Keratinocyte (primary cell): ENCODE data around the gene TDP1. TPM values are rescaled to one million over a fixed set of nuclear protein-coding genes. Genes with fewer than 3 reads are reported as not detected.

Experiments used
- DNase-seq: peaks from one replicate; pipeline ENCODE4 v3.0.0-alpha.2; 2011; ENCODE audit warnings: low read depth, missing footprints, low spot score
- FAIRE-seq: peaks from 2 replicates; lab custom pipeline; 2011; peaks lifted over from hg19 to GRCh38; lab: Jason Lieb, UNC
- H2AFZ ChIP-seq: 2 replicates; pipeline ENCODE4 v1.6.0; 2012; ENCODE audit warnings: low read length, control low read depth, inconsistent platforms; ENCODE audit not compliant: control insufficient read depth
- H3K27ac ChIP-seq: 2 replicates; pipeline ENCODE4 v1.5.1; 2011; ENCODE audit warnings: low read length; ENCODE audit not compliant: control insufficient read depth, insufficient read depth
- H3K27me3 ChIP-seq: 3 replicates; pipeline ENCODE4 v1.6.0; 2011; ENCODE audit warnings: low read length; ENCODE audit not compliant: control insufficient read depth, insufficient read depth; ENCODE audit errors: extremely low read depth
- H3K36me3 ChIP-seq, 2 experiments: 2 replicates in 1 of 2; 3 replicates in 1 of 2; pipeline ENCODE4 v1.5.1; 2011; ENCODE audit warnings: low read length in 2 of 2, mild to moderate bottlenecking in 1 of 2; ENCODE audit not compliant: control insufficient read depth in 2 of 2, insufficient read depth in 2 of 2; ENCODE audit errors: extremely low read depth in 1 of 2
- H3K4me1 ChIP-seq: 3 replicates; pipeline ENCODE4 v1.5.1; 2011; ENCODE audit warnings: low read length; ENCODE audit not compliant: control insufficient read depth, insufficient read depth; ENCODE audit errors: extremely low read depth
- H3K4me2 ChIP-seq: 3 replicates; pipeline ENCODE4 v1.6.0; 2011; ENCODE audit warnings: low read depth, low read length; ENCODE audit not compliant: control insufficient read depth, insufficient read depth; ENCODE audit errors: extremely low read depth
- H3K4me3 ChIP-seq, 3 experiments: fragments of 200-600 bp in 1 of 3; sonication (generic) in 1 of 3; 2 replicates in 2 of 3; 3 replicates in 1 of 3; pipeline ENCODE4 v1.5.1; 2011 to 2016; ENCODE audit warnings: low read length in 3 of 3, mild to moderate bottlenecking in 3 of 3, control low read depth in 2 of 3, inconsistent platforms in 1 of 3, low read depth in 1 of 3, mixed read lengths in 1 of 3, mixed run types in 1 of 3, moderate library complexity in 1 of 3; ENCODE audit not compliant: control insufficient read depth in 2 of 3, insufficient read depth in 2 of 3; ENCODE audit errors: extremely low read depth in 1 of 3
- H3K79me2 ChIP-seq: 2 replicates; pipeline ENCODE4 v1.6.0; 2012; ENCODE audit warnings: low read length; ENCODE audit not compliant: control insufficient read depth, insufficient read depth
- H3K9ac ChIP-seq: 3 replicates; pipeline ENCODE4 v1.6.0; 2011; ENCODE audit warnings: low read length; ENCODE audit not compliant: control insufficient read depth, insufficient read depth; ENCODE audit errors: extremely low read depth
- H3K9me1 ChIP-seq: 3 replicates; pipeline ENCODE4 v1.6.0; 2011; ENCODE audit warnings: low read length; ENCODE audit not compliant: control insufficient read depth, insufficient read depth; ENCODE audit errors: extremely low read depth
- H3K9me3 ChIP-seq: 2 replicates; pipeline ENCODE4 v1.5.1; 2012; ENCODE audit warnings: low read depth, low read length; ENCODE audit not compliant: control insufficient read depth
- H4K20me1 ChIP-seq: 3 replicates; pipeline ENCODE4 v1.6.0; 2011; ENCODE audit warnings: low read length; ENCODE audit not compliant: control insufficient read depth, insufficient read depth; ENCODE audit errors: extremely low read depth
- EZH2 ChIP-seq: IDR thresholded peaks from one replicate; pipeline ENCODE4 v1.6.1; 2012; ENCODE audit warnings: inconsistent platforms, mild to moderate bottlenecking, low read length, moderate library complexity
- dilution Hi-C: fragments of 300-500 bp; cut with MboI; formaldehyde crosslinking; loops from one replicate; pipeline ENCODE4 v1.7.0; 2020; ENCODE audit warnings: low sequenced_read_pairs; ENCODE audit not compliant: extremely low pct_ligation_motif_present
- polyA plus RNA-seq, 5 experiments: library from polyadenylated mRNA; depleted of rRNA in 3 of 5; stranded (reverse) in 3 of 5; stranded (forward) in 1 of 5; unstranded in 1 of 5; fragments of >200 nt; gene quantifications; 1 replicate in 1 of 5; 2 replicates in 3 of 5; 3 replicates in 1 of 5; pipeline versions ENCODE4 v1.2.1 to v1.2.3, GENCODE V29; 2011 to 2012; ENCODE audit warnings: missing spikeins in 2 of 5, low read depth in 1 of 5, low replicate concordance in 1 of 5
- TF ChIP-seq, protein P1 (sequence below), 3 experiments: IDR thresholded peaks in 1 of 3; conservative IDR thresholded peaks in 1 of 3; optimal IDR thresholded peaks in 1 of 3; 2 replicates in 2 of 3; 3 replicates in 1 of 3; pipeline versions ENCODE3 to v1.5.1; 2011; ENCODE audit warnings: low read length in 3 of 3, mild to moderate bottlenecking in 3 of 3, moderate library complexity in 2 of 3, control low read depth in 1 of 3, inconsistent platforms in 1 of 3; ENCODE audit not compliant: insufficient read depth in 2 of 3; ENCODE audit errors: extremely low read depth in 1 of 3

TDP1 gene
- polyA plus RNA-seq, 1 donor (not counting 4 experiments of a cell fraction or from before 2014, with no cell fraction given): 24.9 TPM

DNA sequence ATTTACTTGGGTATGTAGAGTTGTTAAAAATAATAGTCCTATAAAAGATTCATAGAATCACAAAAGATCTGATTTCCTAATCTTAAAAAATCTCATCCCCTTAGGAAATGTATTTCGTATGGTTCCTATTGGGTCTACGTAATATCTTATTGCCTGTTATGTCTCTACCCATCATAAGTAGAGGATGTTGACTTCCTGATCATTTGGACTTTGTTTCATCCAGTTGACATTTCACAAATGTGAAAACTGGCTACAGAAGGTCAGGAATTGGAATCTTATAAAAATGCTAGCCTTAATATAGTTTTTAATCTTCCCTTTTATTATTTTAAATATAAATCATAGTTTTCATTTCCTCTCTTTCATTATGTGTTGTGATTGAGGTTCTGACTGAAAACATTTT, 45.2 kb downstream of the TDP1 start:
- H3K27me3 ChIP-seq: no peaks in the 10 kb centered on the region
- H3K79me2 ChIP-seq: no peaks in the 10 kb centered on the region
- H3K4me2 ChIP-seq: no peak overlapping the region
- H3K9me1 ChIP-seq: no peaks in the 10 kb centered on the region
- FAIRE-seq (no peak), DNase-seq (no peak)
- H3K9ac ChIP-seq: no peak overlapping the region
- H3K4me3 ChIP-seq: no peak overlapping the region
- H3K36me3 ChIP-seq: peaks cover 13 to 19% of the 10 kb centered on the region in 2 experiments
- no peaks in the 10 kb centered on the region for H3K4me1 ChIP-seq
- H3K9me3 ChIP-seq: no peaks in the 10 kb centered on the region
- TF ChIP-seq EZH2: no peak
- TF ChIP-seq, protein P1, sequence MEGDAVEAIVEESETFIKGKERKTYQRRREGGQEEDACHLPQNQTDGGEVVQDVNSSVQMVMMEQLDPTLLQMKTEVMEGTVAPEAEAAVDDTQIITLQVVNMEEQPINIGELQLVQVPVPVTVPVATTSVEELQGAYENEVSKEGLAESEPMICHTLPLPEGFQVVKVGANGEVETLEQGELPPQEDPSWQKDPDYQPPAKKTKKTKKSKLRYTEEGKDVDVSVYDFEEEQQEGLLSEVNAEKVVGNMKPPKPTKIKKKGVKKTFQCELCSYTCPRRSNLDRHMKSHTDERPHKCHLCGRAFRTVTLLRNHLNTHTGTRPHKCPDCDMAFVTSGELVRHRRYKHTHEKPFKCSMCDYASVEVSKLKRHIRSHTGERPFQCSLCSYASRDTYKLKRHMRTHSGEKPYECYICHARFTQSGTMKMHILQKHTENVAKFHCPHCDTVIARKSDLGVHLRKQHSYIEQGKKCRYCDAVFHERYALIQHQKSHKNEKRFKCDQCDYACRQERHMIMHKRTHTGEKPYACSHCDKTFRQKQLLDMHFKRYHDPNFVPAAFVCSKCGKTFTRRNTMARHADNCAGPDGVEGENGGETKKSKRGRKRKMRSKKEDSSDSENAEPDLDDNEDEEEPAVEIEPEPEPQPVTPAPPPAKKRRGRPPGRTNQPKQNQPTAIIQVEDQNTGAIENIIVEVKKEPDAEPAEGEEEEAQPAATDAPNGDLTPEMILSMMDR (optimal IDR thresholded peaks at IDR 0.05 in 1 of 3, IDR thresholded peaks at IDR 0.05 in 1 of 3, conservative IDR thresholded peaks at IDR 0.05 in 1 of 3; ENCODE audit: extremely low read depth in 1 of 3, insufficient read depth in 2 of 3, low read length in 3 of 3): no peak
- H2AFZ ChIP-seq: no peak overlapping the region
- no peak overlapping the region for H3K27ac ChIP-seq
- dilution Hi-C loops: no loop called here
- no peaks in the 10 kb centered on the region for H4K20me1 ChIP-seq

DNA sequence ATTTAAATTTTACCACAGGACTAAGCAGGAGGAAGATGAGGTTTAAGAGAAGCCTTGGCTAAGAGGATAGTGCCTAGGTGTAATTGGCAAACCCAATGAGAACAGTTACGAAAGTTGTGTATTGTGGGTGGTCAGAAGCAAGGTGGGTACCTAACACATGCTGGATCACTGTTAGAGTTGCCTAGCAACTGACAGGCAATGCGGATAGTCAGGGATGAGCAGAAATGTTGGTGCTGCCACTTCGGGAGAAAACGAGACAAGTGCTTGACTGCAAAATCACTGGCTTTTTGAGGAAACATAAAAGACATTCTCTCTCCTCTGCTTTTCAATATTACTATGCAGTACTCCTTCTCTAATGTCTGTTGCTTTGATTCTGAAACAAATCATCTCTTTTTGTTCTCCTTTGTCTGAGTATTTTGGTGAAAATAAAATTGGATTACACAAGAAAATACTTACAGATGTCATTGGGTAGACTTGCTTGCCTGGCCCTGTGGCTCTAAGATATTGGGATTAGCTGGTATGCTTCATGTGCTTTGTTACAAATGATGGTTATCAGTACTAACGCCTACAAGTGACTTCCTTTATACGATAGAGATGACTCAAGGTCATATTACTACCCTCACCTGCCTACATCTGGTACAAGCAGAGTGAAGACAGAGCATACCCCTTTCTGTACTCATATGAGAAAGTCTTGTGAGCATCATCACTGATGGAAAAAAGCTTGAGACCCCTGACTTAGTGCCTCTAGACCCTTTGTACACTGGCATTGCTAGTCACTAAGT, 48.0 kb downstream of the TDP1 start:
- TF ChIP-seq, protein P1 (optimal IDR thresholded peaks at IDR 0.05 in 1 of 3, IDR thresholded peaks at IDR 0.05 in 1 of 3, conservative IDR thresholded peaks at IDR 0.05 in 1 of 3; ENCODE audit: extremely low read depth in 1 of 3, insufficient read depth in 2 of 3, low read length in 3 of 3): no peak
- TF ChIP-seq EZH2: no peak
- no peak overlapping the region for H3K9ac ChIP-seq
- no peaks in the 10 kb centered on the region for H3K27me3 ChIP-seq
- H3K4me2 ChIP-seq: no peak overlapping the region
- H3K9me1 ChIP-seq: no peaks in the 10 kb centered on the region
- no peaks in the 10 kb centered on the region for H3K4me1 ChIP-seq
- peaks cover 8 to 16% of the 10 kb centered on the region in 2 experiments for H3K36me3 ChIP-seq
- no peaks in the 10 kb centered on the region for H4K20me1 ChIP-seq
- dilution Hi-C loops: no loop called here
- no peak overlapping the region for H3K4me3 ChIP-seq
- H3K27ac ChIP-seq: no peak overlapping the region
- H3K9me3 ChIP-seq: no peaks in the 10 kb centered on the region
- FAIRE-seq (no peak), DNase-seq (no peak)
- H3K79me2 ChIP-seq: no peaks in the 10 kb centered on the region
- H2AFZ ChIP-seq: no peak overlapping the region
